ENCODE data around the gene HOXB6. TPM values are rescaled to one million over a fixed set of nuclear protein-coding genes. Genes with fewer than 3 reads are reported as not detected.

Gene HOXB6
- polyA plus RNA-seq, 2 donors = 0.29 to 0.31 TPM

- no peak overlapping the region for H3K27ac ChIP-seq (ENCODE audit: low read depth in 2 of 2, low read length in 1 of 2)
- H3K4me1 ChIP-seq (ENCODE audit: control insufficient read depth in 2 of 2, insufficient read depth in 2 of 2, low read length in 1 of 2) = peaks cover 0 to 7% of the 10 kb centered on the region in 2 donors
These were observed 3.6 kb downstream of the HOXB6 start for GRCh38 chr17:48601207-48601538.

GRCh38 chr17:48600244-48601098 lies 4.3 kb downstream of the HOXB6 start:
- no peaks in the 10 kb centered on the region for H3K9me3 ChIP-seq (ENCODE audit: control insufficient read depth in 2 of 2, insufficient read depth in 1 of 2, low read depth in 1 of 2, low read length in 1 of 2)
- H3K4me1 ChIP-seq (ENCODE audit: control insufficient read depth in 2 of 2, insufficient read depth in 2 of 2, low read length in 1 of 2) = peaks cover 0 to 9% of the 10 kb centered on the region in 2 donors
- no peaks in the 10 kb centered on the region for H3K36me3 ChIP-seq (ENCODE audit: control insufficient read depth in 2 of 2, insufficient read depth in 2 of 2, low read length in 1 of 2)
- peaks cover 3 to 29% of the 10 kb centered on the region in 2 donors for H3K27me3 ChIP-seq (ENCODE audit: control insufficient read depth in 1 of 2, insufficient read depth in 2 of 2, low read length in 2 of 2)
- H3K4me3 ChIP-seq (ENCODE audit: low read depth in 1 of 2, low read length in 2 of 2) = no peak overlapping the region
- WGBS, 2 donors = 46 to 75% methylated on average over 17 of the region's 17 CpGs
- no peak overlapping the region for H3K27ac ChIP-seq (ENCODE audit: low read depth in 2 of 2, low read length in 1 of 2)

More at GRCh38 chr17:48601207-48601538, 3.6 kb downstream of the HOXB6 start:
- H3K9me3 ChIP-seq (ENCODE audit: control insufficient read depth in 2 of 2, insufficient read depth in 1 of 2, low read depth in 1 of 2, low read length in 1 of 2) = no peaks in the 10 kb centered on the region
- no peak overlapping the region for H3K4me3 ChIP-seq (ENCODE audit: low read depth in 1 of 2, low read length in 2 of 2)
- H3K27me3 ChIP-seq (ENCODE audit: control insufficient read depth in 1 of 2, insufficient read depth in 2 of 2, low read length in 2 of 2) = peaks cover 3 to 26% of the 10 kb centered on the region in 2 donors
- 47 to 61% methylated on average over 4 of the region's 4 CpGs for WGBS, 2 donors
- no peaks in the 10 kb centered on the region for H3K36me3 ChIP-seq (ENCODE audit: control insufficient read depth in 2 of 2, insufficient read depth in 2 of 2, low read length in 1 of 2)

- Histone ChIP-seq H3K27me3 (ENCODE audit: control insufficient read depth in 1 of 2, insufficient read depth in 2 of 2, low read length in 2 of 2) (peaks cover 0 to 19% of the 10 kb centered on the region in 2 donors), H3K4me3 (ENCODE audit: low read depth in 1 of 2, low read length in 2 of 2) (no peak overlapping the region), H3K4me1 (ENCODE audit: control insufficient read depth in 2 of 2, insufficient read depth in 2 of 2, low read length in 1 of 2) (peaks cover 0 to 9% of the 10 kb centered on the region in 2 donors), H3K27ac (ENCODE audit: low read depth in 2 of 2, low read length in 1 of 2) (no peak overlapping the region), H3K36me3 (ENCODE audit: control insufficient read depth in 2 of 2, insufficient read depth in 2 of 2, low read length in 1 of 2) (no peaks in the 10 kb centered on the region), H3K9me3 (ENCODE audit: control insufficient read depth in 2 of 2, insufficient read depth in 1 of 2, low read depth in 1 of 2, low read length in 1 of 2) (no peaks in the 10 kb centered on the region)
- WGBS, 2 donors = 68 to 86% methylated on average over 5 of the region's 5 CpGs
These were observed 5.4 kb downstream of the HOXB6 start for GRCh38 chr17:48599354-48599753.

- H3K9me3 ChIP-seq (ENCODE audit: control insufficient read depth in 2 of 2, insufficient read depth in 1 of 2, low read depth in 1 of 2, low read length in 1 of 2) = no peaks in the 10 kb centered on the region
- H3K4me1 ChIP-seq (ENCODE audit: control insufficient read depth in 2 of 2, insufficient read depth in 2 of 2, low read length in 1 of 2) = peaks cover 0 to 9% of the 10 kb centered on the region in 2 donors
- H3K27me3 ChIP-seq (ENCODE audit: control insufficient read depth in 1 of 2, insufficient read depth in 2 of 2, low read length in 2 of 2) = peaks cover 0 to 18% of the 10 kb centered on the region in 2 donors
- WGBS, 2 donors = 46 to 58% methylated on average over 7 of the region's 7 CpGs
- no peak overlapping the region for H3K4me3 ChIP-seq (ENCODE audit: low read depth in 1 of 2, low read length in 2 of 2)
- no peak overlapping the region for H3K27ac ChIP-seq (ENCODE audit: low read depth in 2 of 2, low read length in 1 of 2)
- H3K36me3 ChIP-seq (ENCODE audit: control insufficient read depth in 2 of 2, insufficient read depth in 2 of 2, low read length in 1 of 2) = no peaks in the 10 kb centered on the region
These were observed 6.0 kb downstream of the HOXB6 start for GRCh38 chr17:48598736-48599135.

- Histone ChIP-seq H3K27me3 (ENCODE audit: control insufficient read depth in 1 of 2, insufficient read depth in 2 of 2, low read length in 2 of 2) (peaks cover 0 to 20% of the 10 kb centered on the region in 2 donors), H3K4me3 (ENCODE audit: low read depth in 1 of 2, low read length in 2 of 2) (peak overlapping the region; percentile 36 to 42), H3K27ac (ENCODE audit: low read depth in 2 of 2, low read length in 1 of 2) (peak overlapping the region in 1 of 2 donors; percentile 15), H3K9me3 (ENCODE audit: control insufficient read depth in 2 of 2, insufficient read depth in 1 of 2, low read depth in 1 of 2, low read length in 1 of 2) (no peaks in the 10 kb centered on the region), H3K36me3 (ENCODE audit: control insufficient read depth in 2 of 2, insufficient read depth in 2 of 2, low read length in 1 of 2) (no peaks in the 10 kb centered on the region), H3K4me1 (ENCODE audit: control insufficient read depth in 2 of 2, insufficient read depth in 2 of 2, low read length in 1 of 2) (peaks cover 0 to 14% of the 10 kb centered on the region in 2 donors)
- 2 to 3% methylated on average over 68 of the region's 68 CpGs for WGBS, 2 donors
These were observed 6.8 kb downstream of the HOXB6 start for GRCh38 chr17:48597778-48598631.

GRCh38 chr17:48597528-48597777 lies 7.3 kb downstream of the HOXB6 start:
- H3K36me3 ChIP-seq (ENCODE audit: control insufficient read depth in 2 of 2, insufficient read depth in 2 of 2, low read length in 1 of 2) = no peaks in the 10 kb centered on the region
- H3K4me3 ChIP-seq (ENCODE audit: low read depth in 1 of 2, low read length in 2 of 2) = peak overlapping the region; percentile 36 to 42
- H3K27me3 ChIP-seq (ENCODE audit: control insufficient read depth in 1 of 2, insufficient read depth in 2 of 2, low read length in 2 of 2) = peaks cover 0 to 21% of the 10 kb centered on the region in 2 donors
- H3K9me3 ChIP-seq (ENCODE audit: control insufficient read depth in 2 of 2, insufficient read depth in 1 of 2, low read depth in 1 of 2, low read length in 1 of 2) = no peaks in the 10 kb centered on the region
- 2 to 3% methylated on average over 16 of the region's 16 CpGs for WGBS, 2 donors
- peaks cover 0 to 14% of the 10 kb centered on the region in 2 donors for H3K4me1 ChIP-seq (ENCODE audit: control insufficient read depth in 2 of 2, insufficient read depth in 2 of 2, low read length in 1 of 2)
- peak overlapping the region in 1 of 2 donors; percentile 15 for H3K27ac ChIP-seq (ENCODE audit: low read depth in 2 of 2, low read length in 1 of 2)

- no peaks in the 10 kb centered on the region for H3K36me3 ChIP-seq (ENCODE audit: control insufficient read depth in 2 of 2, insufficient read depth in 2 of 2, low read length in 1 of 2)
- H3K27me3 ChIP-seq (ENCODE audit: control insufficient read depth in 1 of 2, insufficient read depth in 2 of 2, low read length in 2 of 2) = peaks cover 0 to 24% of the 10 kb centered on the region in 2 donors
- H3K9me3 ChIP-seq (ENCODE audit: control insufficient read depth in 2 of 2, insufficient read depth in 1 of 2, low read depth in 1 of 2, low read length in 1 of 2) = no peaks in the 10 kb centered on the region
- H3K4me1 ChIP-seq (ENCODE audit: control insufficient read depth in 2 of 2, insufficient read depth in 2 of 2, low read length in 1 of 2) = peaks cover 0 to 14% of the 10 kb centered on the region in 2 donors
- peak overlapping the region; percentile 36 to 42 for H3K4me3 ChIP-seq (ENCODE audit: low read depth in 1 of 2, low read length in 2 of 2)
- no peak overlapping the region for H3K27ac ChIP-seq (ENCODE audit: low read depth in 2 of 2, low read length in 1 of 2)
- 16 to 24% methylated on average over 25 to 26 of the region's 26 CpGs for WGBS, 2 donors
These were observed 7.9 kb downstream of the HOXB6 start for GRCh38 chr17:48596735-48597527.

GRCh38 chr17:48596000-48596734 lies 8.6 kb downstream of the HOXB6 start:
- no peaks in the 10 kb centered on the region for H3K36me3 ChIP-seq (ENCODE audit: control insufficient read depth in 2 of 2, insufficient read depth in 2 of 2, low read length in 1 of 2)
- no peaks in the 10 kb centered on the region for H3K9me3 ChIP-seq (ENCODE audit: control insufficient read depth in 2 of 2, insufficient read depth in 1 of 2, low read depth in 1 of 2, low read length in 1 of 2)
- 20 to 30% methylated on average over 53 to 54 of the region's 54 CpGs for WGBS, 2 donors
- peaks cover 0 to 14% of the 10 kb centered on the region in 2 donors for H3K4me1 ChIP-seq (ENCODE audit: control insufficient read depth in 2 of 2, insufficient read depth in 2 of 2, low read length in 1 of 2)
- no peak overlapping the region for H3K27ac ChIP-seq (ENCODE audit: low read depth in 2 of 2, low read length in 1 of 2)
- no peak overlapping the region for H3K4me3 ChIP-seq (ENCODE audit: low read depth in 1 of 2, low read length in 2 of 2)
- peaks cover 0 to 20% of the 10 kb centered on the region in 2 donors for H3K27me3 ChIP-seq (ENCODE audit: control insufficient read depth in 1 of 2, insufficient read depth in 2 of 2, low read length in 2 of 2)

Measured in esophagus (tissue), 2 donors.